Measurements from ENCODE around the gene COX20.

- TF ChIP-seq SUZ12 (IDR thresholded peaks at IDR 0.05) (no peak), BHLHE40 (IDR thresholded peaks at IDR 0.05; ENCODE audit: borderline replicate concordance) (no peak), TARDBP (IDR thresholded peaks at IDR 0.05) (no peak), CTBP1 (IDR thresholded peaks at IDR 0.05; ENCODE audit: borderline replicate concordance) (no peak), FOXK2 (IDR thresholded peaks at IDR 0.05) (no peak), SP1 (IDR thresholded peaks at IDR 0.05) (no peak), PKNOX1 (IDR thresholded peaks at IDR 0.05) (no peak)
Measured at GRCh38 chr1:244821134-244821533, 14.3 kb upstream of the COX20 start.
